ENCODE measurements around the gene ATF7.

ATF7 gene

GRCh38 chr12:53623548-53624385, 2.4 kb downstream of the ATF7 start:
- Histone ChIP-seq H3K27ac (ENCODE audit: extremely low read depth, low read depth, low read length) (peak overlapping the region; percentile 51), H3K36me3 (ENCODE audit: control insufficient read depth in 2 of 2, insufficient read depth in 1 of 2, low read length in 2 of 2) (no peaks in the 10 kb centered on the region; a peak in 1 of 3 replicates)
- no peak for TF ChIP-seq ZSCAN4 (tag by site-specific recombination; IDR thresholded peaks at IDR 0.05)
- peak; percentile 31; the same call in 1 of the 2 replicates for TF ChIP-seq ZNF335 (tag by site-specific recombination; conservative IDR thresholded peaks at IDR 0.05)
- TF ChIP-seq, protein P1, sequence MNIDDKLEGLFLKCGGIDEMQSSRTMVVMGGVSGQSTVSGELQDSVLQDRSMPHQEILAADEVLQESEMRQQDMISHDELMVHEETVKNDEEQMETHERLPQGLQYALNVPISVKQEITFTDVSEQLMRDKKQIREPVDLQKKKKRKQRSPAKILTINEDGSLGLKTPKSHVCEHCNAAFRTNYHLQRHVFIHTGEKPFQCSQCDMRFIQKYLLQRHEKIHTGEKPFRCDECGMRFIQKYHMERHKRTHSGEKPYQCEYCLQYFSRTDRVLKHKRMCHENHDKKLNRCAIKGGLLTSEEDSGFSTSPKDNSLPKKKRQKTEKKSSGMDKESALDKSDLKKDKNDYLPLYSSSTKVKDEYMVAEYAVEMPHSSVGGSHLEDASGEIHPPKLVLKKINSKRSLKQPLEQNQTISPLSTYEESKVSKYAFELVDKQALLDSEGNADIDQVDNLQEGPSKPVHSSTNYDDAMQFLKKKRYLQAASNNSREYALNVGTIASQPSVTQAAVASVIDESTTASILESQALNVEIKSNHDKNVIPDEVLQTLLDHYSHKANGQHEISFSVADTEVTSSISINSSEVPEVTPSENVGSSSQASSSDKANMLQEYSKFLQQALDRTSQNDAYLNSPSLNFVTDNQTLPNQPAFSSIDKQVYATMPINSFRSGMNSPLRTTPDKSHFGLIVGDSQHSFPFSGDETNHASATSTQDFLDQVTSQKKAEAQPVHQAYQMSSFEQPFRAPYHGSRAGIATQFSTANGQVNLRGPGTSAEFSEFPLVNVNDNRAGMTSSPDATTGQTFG (tag by site-specific recombination; IDR thresholded peaks at IDR 0.05; ENCODE audit: borderline replicate concordance): no peak
- TF ChIP-seq, protein P2, sequence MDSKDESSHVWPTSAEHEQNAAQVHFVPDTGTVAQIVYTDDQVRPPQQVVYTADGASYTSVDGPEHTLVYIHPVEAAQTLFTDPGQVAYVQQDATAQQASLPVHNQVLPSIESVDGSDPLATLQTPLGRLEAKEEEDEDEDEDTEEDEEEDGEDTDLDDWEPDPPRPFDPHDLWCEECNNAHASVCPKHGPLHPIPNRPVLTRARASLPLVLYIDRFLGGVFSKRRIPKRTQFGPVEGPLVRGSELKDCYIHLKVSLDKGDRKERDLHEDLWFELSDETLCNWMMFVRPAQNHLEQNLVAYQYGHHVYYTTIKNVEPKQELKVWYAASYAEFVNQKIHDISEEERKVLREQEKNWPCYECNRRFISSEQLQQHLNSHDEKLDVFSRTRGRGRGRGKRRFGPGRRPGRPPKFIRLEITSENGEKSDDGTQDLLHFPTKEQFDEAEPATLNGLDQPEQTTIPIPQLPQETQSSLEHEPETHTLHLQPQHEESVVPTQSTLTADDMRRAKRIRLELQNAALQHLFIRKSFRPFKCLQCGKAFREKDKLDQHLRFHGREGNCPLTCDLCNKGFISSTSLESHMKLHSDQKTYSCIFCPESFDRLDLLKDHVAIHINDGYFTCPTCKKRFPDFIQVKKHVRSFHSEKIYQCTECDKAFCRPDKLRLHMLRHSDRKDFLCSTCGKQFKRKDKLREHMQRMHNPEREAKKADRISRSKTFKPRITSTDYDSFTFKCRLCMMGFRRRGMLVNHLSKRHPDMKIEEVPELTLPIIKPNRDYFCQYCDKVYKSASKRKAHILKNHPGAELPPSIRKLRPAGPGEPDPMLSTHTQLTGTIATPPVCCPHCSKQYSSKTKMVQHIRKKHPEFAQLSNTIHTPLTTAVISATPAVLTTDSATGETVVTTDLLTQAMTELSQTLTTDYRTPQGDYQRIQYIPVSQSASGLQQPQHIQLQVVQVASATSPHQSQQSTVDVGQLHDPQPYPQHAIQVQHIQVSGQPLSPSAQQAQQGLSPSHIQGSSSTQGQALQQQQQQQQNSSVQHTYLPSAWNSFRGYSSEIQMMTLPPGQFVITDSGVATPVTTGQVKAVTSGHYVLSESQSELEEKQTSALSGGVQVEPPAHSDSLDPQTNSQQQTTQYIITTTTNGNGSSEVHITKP (tag by site-specific recombination; IDR thresholded peaks at IDR 0.05): 0 out of 2 replicates have a peak, but pooled peaks have one; percentile 23
- TF ChIP-seq ZSCAN16 (tag by site-specific recombination; IDR thresholded peaks at IDR 0.05): no peak
- TF ChIP-seq ZNF645 (tag by site-specific recombination; IDR thresholded peaks at IDR 0.05): no peak
- TF ChIP-seq ZFP69B (tag by site-specific recombination; IDR thresholded peaks at IDR 0.05): no peak
- TF ChIP-seq PRDM6 (tag by site-specific recombination; IDR thresholded peaks at IDR 0.05): peak; percentile 74; the same call in 1 of the 2 replicates
- no peak for TF ChIP-seq ZBTB26 (tag by site-specific recombination; optimal IDR thresholded peaks at IDR 0.05)
- TF ChIP-seq SCRT1 (tag by site-specific recombination; IDR thresholded peaks at IDR 0.05; ENCODE audit: borderline replicate concordance): 0 out of 2 replicates have a peak, but pooled peaks have one; percentile 21
- 0 out of 2 replicates have a peak, but pooled peaks have one; percentile 16 for TF ChIP-seq ZSCAN30 (tag by site-specific recombination; IDR thresholded peaks at IDR 0.05)
- peak; percentile 70 for TF ChIP-seq ZBTB17 (tag by site-specific recombination; IDR thresholded peaks at IDR 0.05)
- TF ChIP-seq ZNF214 (tag by site-specific recombination; IDR thresholded peaks at IDR 0.05; ENCODE audit: borderline replicate concordance): no peak
- 0 out of 2 replicates have a peak, but pooled peaks have one; percentile 16 for TF ChIP-seq ZBTB48 (tag by site-specific recombination; IDR thresholded peaks at IDR 0.05)
- TF ChIP-seq ZNF175 (tag by site-specific recombination; IDR thresholded peaks at IDR 0.05): no peak
- no peak for TF ChIP-seq ZNF623 (tag by site-specific recombination; IDR thresholded peaks at IDR 0.05)
- no peak for TF ChIP-seq ZNF37A (tag by site-specific recombination; IDR thresholded peaks at IDR 0.05)
- TF ChIP-seq SP2 (tag by site-specific recombination; IDR thresholded peaks at IDR 0.05): 0 out of 2 replicates have a peak, but pooled peaks have one; percentile 3
- TF ChIP-seq ZNF473 (tag by site-specific recombination; IDR thresholded peaks at IDR 0.05): no peak
- TF ChIP-seq ZNF600 (tag by site-specific recombination; IDR thresholded peaks at IDR 0.05): peak; percentile 63
- TF ChIP-seq ZNF366 (tag by site-specific recombination; conservative IDR thresholded peaks at IDR 0.05): 0 out of 2 replicates have a peak, but pooled peaks have one; percentile 11
- TF ChIP-seq, protein P3, sequence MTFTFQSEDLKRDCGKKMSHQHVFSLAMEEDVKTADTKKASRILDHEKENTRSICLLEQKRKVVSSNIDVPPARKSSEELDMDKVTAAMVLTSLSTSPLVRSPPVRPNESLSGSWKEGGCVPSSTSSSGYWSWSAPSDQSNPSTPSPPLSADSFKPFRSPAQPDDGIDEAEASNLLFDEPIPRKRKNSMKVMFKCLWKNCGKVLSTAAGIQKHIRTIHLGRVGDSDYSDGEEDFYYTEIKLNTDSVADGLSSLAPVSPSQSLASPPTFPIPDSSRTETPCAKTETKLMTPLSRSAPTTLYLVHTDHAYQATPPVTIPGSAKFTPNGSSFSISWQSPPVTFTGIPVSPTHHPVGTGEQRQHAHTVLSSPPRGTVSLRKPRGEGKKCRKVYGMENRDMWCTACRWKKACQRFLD (tag by site-specific recombination; IDR thresholded peaks at IDR 0.05): no peak
- TF ChIP-seq ZNF132 (tag by site-specific recombination; IDR thresholded peaks at IDR 0.05; ENCODE audit: borderline replicate concordance): no peak

More at GRCh38 chr12:53623548-53624385, 2.4 kb downstream of the ATF7 start:
- H3K4me3 ChIP-seq (ENCODE audit: low read depth, low read length): no peak overlapping the region; the same call in 1 of the 2 replicates
- POLR2A ChIA-PET: interaction anchor here (0.6 to 1.5 kb wide), 6 partner anchors 10 to 719 kb away, joined by 3 to 4 read pairs (median 3); partner anchors contain the start of genes ATP5MC2 and TARBP2
- H3K4me1 ChIP-seq (ENCODE audit: control insufficient read depth, insufficient read depth, low read length): peaks cover 13% of the 10 kb centered on the region; the same call in 1 of the 2 replicates
- no peaks in the 10 kb centered on the region for H3K9me3 ChIP-seq (ENCODE audit: control insufficient read depth, insufficient read depth, low read depth, low read length)
- CTCF ChIA-PET: interaction anchor here (0.6 to 2.6 kb wide), 11 partner anchors 11 to 300 kb away, joined by 3 to 8 read pairs (median 3); partner anchors contain the start of gene ATP5MC2

All from HEK293 (cell line).